ENCODE results near the gene SLC7A8. TPM values are rescaled to one million over a fixed set of nuclear protein-coding genes. Genes with fewer than 3 reads are reported as not detected.

SLC7A8 gene
- total RNA-seq, 2 donors from 2014 or later = 18.4 to 28.0 TPM

DNA sequence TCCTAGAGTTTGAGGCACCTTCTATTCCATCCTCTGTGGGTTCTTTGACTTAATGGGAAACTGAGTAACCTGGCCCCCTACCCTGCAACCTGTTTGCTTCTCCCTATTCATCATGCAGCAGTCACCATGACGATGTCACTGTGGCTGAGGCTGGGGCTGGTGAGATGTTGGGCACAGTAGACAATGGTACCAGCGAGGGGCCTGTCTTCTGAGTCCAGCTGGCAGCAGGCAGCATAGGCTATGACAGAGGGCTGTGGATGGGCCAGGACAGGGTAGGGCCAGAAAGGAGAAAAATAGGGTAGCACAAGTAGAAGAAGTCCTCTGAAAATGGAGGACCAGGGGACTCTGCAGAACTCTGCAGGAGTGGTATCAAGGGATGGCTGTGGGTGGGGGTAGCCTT, 80.7 kb downstream of the SLC7A8 start:
- TF ChIP-seq CTCF (IDR thresholded peaks at IDR 0.05) = no peak
- Histone ChIP-seq H3K27ac (no peak overlapping the region), H3K9me3 (no peaks in the 10 kb centered on the region), H3K27me3 (replicated peaks; ENCODE audit: insufficient read depth) (no peaks in the 10 kb centered on the region), H3K36me3 (peaks cover 9% of the 10 kb centered on the region), H3K4me1 (ENCODE audit: control insufficient read depth in 1 of 2, low read depth in 2 of 2) (no peaks in the 10 kb centered on the region), H3K4me3 (no peak overlapping the region)
- ATAC-seq (ENCODE audit: insufficient number of reproducible peaks, low FRiP score, low read depth) (no peak), DNase-seq (ENCODE audit: low spot score) (no peak)

- H3K4me3 ChIP-seq = no peak overlapping the region
- no peak overlapping the region for H3K27ac ChIP-seq
- no peaks in the 10 kb centered on the region for H3K9me3 ChIP-seq
- H3K4me1 ChIP-seq (ENCODE audit: control insufficient read depth in 1 of 2, low read depth in 2 of 2) = peaks cover 0 to 6% of the 10 kb centered on the region in 2 donors
- ATAC-seq (ENCODE audit: insufficient number of reproducible peaks, low FRiP score, low read depth) (no peak), DNase-seq (ENCODE audit: low spot score) (no peak)
- no peaks in the 10 kb centered on the region for H3K27me3 ChIP-seq (replicated peaks; ENCODE audit: insufficient read depth)
- peaks cover 11% of the 10 kb centered on the region for H3K36me3 ChIP-seq
- TF ChIP-seq CTCF (IDR thresholded peaks at IDR 0.05) = no peak
Observed at GRCh38 chr14:23101986-23102625, 81.4 kb downstream of the SLC7A8 start.

GRCh38 chr14:23101213-23101970, 82.1 kb downstream of the SLC7A8 start:
- DNase-seq (ENCODE audit: low spot score) (no peak), ATAC-seq (ENCODE audit: insufficient number of reproducible peaks, low FRiP score, low read depth) (no peak)
- Histone ChIP-seq H3K4me1 (ENCODE audit: control insufficient read depth in 1 of 2, low read depth in 2 of 2) (peaks cover 7 to 13% of the 10 kb centered on the region in 2 donors), H3K9me3 (no peaks in the 10 kb centered on the region), H3K27ac (no peak overlapping the region), H3K27me3 (replicated peaks; ENCODE audit: insufficient read depth) (no peaks in the 10 kb centered on the region), H3K36me3 (peaks cover 11% of the 10 kb centered on the region), H3K4me3 (no peak overlapping the region)
- no peak for TF ChIP-seq CTCF (IDR thresholded peaks at IDR 0.05)

- DNase-seq (ENCODE audit: low spot score) = no peak
- no peak for TF ChIP-seq CTCF (IDR thresholded peaks at IDR 0.05)
Observed at GRCh38 chr14:23099212-23099861, 84.1 kb downstream of the SLC7A8 start.

GRCh38 chr14:23097786-23098185, 85.7 kb downstream of the SLC7A8 start:
- Histone ChIP-seq H3K4me3 (no peak overlapping the region), H3K27me3 (replicated peaks; ENCODE audit: insufficient read depth) (no peaks in the 10 kb centered on the region), H3K36me3 (peaks cover 11% of the 10 kb centered on the region), H3K4me1 (ENCODE audit: control insufficient read depth in 1 of 2, low read depth in 2 of 2) (peaks cover 17 to 26% of the 10 kb centered on the region in 2 donors), H3K9me3 (no peaks in the 10 kb centered on the region), H3K27ac (no peak overlapping the region)
- no peak for DNase-seq (ENCODE audit: low spot score)
- TF ChIP-seq CTCF (IDR thresholded peaks at IDR 0.05) = no peak
- ATAC-seq (ENCODE audit: insufficient number of reproducible peaks, low FRiP score, low read depth) = no peak

More at GRCh38 chr14:23099212-23099861, 84.1 kb downstream of the SLC7A8 start:
- H3K9me3 ChIP-seq = no peaks in the 10 kb centered on the region
- no peak overlapping the region for H3K4me3 ChIP-seq
- peaks cover 11% of the 10 kb centered on the region for H3K36me3 ChIP-seq
- H3K27ac ChIP-seq = no peak overlapping the region
- ATAC-seq (ENCODE audit: insufficient number of reproducible peaks, low FRiP score, low read depth) = no peak
- H3K4me1 ChIP-seq (ENCODE audit: control insufficient read depth in 1 of 2, low read depth in 2 of 2) = peaks cover 8 to 13% of the 10 kb centered on the region in 2 donors
- no peaks in the 10 kb centered on the region for H3K27me3 ChIP-seq (replicated peaks; ENCODE audit: insufficient read depth)

Data from thoracic aorta (tissue), 2 donors.